HL-60 (cell line): ENCODE measurements around the gene ATXN7L3.

Source experiments
- DNase-seq, 2 experiments: peaks; one replicate each; pipeline ENCODE4 v3.0.0-alpha.2; 2010 to 2020; ENCODE audit warnings: low read depth in 1 of 2, low spot score in 1 of 2
- H3K27ac ChIP-seq: fragments of 250-450 bp; sonication (Bioruptor Pico); replicated peaks from 2 replicates; pipeline ENCODE4 v1.5.1; 2020; ENCODE audit warnings: mild to moderate bottlenecking, moderate library complexity
- H3K27me3 ChIP-seq: fragments of 250-450 bp; sonication (Bioruptor Pico); 2 replicates; pipeline ENCODE4 v1.5.1; 2021; ENCODE audit warnings: mild to moderate bottlenecking, moderate library complexity; ENCODE audit not compliant: insufficient read depth, poor library complexity, severe bottlenecking
- H3K4me3 ChIP-seq: replicated peaks from 2 replicates; pipeline ENCODE4 v1.5.1; 2011; ENCODE audit warnings: mild to moderate bottlenecking, control low read depth, low read length; ENCODE audit not compliant: insufficient read depth
- GABPA ChIP-seq: IDR thresholded peaks from 2 replicates; pipeline ENCODE4 v1.6.1; 2012; ENCODE audit warnings: low read depth
- POLR2AphosphoS5 ChIP-seq: IDR thresholded peaks from 2 replicates; pipeline ENCODE4 v1.6.1; 2012; ENCODE audit warnings: low read depth
- REST ChIP-seq: IDR thresholded peaks from 2 replicates; pipeline ENCODE4 v1.6.1; 2012; ENCODE audit warnings: low read depth; ENCODE audit not compliant: insufficient replicate concordance
- SPI1 ChIP-seq: IDR thresholded peaks from 2 replicates; pipeline ENCODE4 v1.6.1; 2012; ENCODE audit warnings: low read depth, mild to moderate bottlenecking, borderline replicate concordance
- long read RNA-seq: library from polyadenylated mRNA; unstranded; transcript quantifications from one replicate; pipeline ENCODE4 v2.0.0, GENCODE V29; 2020
- TF ChIP-seq, protein P1 (sequence below): IDR thresholded peaks from one replicate; pipeline ENCODE4 v1.5.1; 2011; ENCODE audit warnings: low read length, control low read depth, inconsistent platforms; ENCODE audit not compliant: insufficient read depth

Gene ATXN7L3
- long read RNA-seq, partial matches to known transcripts: 1 of 9 reads
- long read RNA-seq, other reads (novel, unspliced or antisense): 8 of 9 reads

DNA sequence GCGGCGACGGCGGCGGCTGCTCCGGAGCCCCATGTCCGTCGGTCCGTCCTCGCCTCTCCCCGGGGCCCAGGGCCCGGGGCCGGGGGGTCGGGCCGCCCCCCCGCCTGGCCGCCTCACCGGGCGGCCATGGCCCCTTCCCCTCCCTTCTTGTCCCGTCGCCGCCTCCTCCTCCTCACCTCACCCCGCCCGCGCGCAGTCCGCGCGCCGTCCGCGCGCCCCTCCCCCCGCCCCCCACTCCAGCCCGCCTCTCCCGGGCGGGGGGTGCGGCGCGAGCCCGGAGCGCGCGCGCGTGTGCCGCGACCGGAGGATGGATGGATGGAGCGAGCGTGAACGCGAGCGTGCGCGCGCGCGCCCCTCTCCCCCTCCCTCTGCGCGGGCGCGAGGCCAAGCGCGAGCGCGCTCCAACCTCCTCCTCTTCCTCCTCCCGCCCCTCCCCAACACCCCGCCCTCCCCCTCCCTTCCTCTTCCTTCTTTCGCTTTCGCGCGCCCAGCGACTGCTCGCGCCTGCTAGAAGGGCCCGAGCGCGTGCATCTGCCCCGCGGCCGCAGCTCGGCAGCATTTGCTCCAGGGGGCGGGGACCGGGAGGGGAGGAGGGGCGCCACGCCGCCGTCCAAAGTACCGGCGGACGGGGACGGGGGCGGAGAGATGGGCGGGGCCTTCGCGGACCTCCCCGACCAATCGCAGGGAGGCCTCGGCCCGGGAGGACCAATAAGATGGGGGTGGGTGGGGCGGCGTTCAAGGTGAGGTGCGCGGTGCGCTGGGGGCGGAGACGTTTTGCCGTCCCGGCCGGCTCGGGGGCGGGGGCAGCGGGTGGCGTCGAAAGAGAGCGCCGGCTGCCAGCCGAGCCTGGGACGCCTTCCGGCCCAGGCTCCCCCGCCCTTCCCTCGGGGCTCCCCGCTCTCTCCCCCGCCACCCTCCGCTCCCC is at the start of gene ATXN7L3:
Gene ATXN7L3, minus strand, starts transcription at position 332 of the 925 bp plus-strand sequence. CDS start 1,814 bp downstream, outside the sequence.
- Histone ChIP-seq H3K4me3 (peak within 1 kb of the TSS; percentile 75), H3K27me3 (no peaks in the 10 kb centered on the region), H3K27ac (peak within 1 kb of the TSS; percentile 95)
- no peak for TF ChIP-seq GABPA
- TF ChIP-seq REST: no peak
- TF ChIP-seq, protein P1, sequence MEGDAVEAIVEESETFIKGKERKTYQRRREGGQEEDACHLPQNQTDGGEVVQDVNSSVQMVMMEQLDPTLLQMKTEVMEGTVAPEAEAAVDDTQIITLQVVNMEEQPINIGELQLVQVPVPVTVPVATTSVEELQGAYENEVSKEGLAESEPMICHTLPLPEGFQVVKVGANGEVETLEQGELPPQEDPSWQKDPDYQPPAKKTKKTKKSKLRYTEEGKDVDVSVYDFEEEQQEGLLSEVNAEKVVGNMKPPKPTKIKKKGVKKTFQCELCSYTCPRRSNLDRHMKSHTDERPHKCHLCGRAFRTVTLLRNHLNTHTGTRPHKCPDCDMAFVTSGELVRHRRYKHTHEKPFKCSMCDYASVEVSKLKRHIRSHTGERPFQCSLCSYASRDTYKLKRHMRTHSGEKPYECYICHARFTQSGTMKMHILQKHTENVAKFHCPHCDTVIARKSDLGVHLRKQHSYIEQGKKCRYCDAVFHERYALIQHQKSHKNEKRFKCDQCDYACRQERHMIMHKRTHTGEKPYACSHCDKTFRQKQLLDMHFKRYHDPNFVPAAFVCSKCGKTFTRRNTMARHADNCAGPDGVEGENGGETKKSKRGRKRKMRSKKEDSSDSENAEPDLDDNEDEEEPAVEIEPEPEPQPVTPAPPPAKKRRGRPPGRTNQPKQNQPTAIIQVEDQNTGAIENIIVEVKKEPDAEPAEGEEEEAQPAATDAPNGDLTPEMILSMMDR: no peak
- TF ChIP-seq POLR2AphosphoS5: no peak
- DNase-seq: peak; percentile 96 to 99

DNA sequence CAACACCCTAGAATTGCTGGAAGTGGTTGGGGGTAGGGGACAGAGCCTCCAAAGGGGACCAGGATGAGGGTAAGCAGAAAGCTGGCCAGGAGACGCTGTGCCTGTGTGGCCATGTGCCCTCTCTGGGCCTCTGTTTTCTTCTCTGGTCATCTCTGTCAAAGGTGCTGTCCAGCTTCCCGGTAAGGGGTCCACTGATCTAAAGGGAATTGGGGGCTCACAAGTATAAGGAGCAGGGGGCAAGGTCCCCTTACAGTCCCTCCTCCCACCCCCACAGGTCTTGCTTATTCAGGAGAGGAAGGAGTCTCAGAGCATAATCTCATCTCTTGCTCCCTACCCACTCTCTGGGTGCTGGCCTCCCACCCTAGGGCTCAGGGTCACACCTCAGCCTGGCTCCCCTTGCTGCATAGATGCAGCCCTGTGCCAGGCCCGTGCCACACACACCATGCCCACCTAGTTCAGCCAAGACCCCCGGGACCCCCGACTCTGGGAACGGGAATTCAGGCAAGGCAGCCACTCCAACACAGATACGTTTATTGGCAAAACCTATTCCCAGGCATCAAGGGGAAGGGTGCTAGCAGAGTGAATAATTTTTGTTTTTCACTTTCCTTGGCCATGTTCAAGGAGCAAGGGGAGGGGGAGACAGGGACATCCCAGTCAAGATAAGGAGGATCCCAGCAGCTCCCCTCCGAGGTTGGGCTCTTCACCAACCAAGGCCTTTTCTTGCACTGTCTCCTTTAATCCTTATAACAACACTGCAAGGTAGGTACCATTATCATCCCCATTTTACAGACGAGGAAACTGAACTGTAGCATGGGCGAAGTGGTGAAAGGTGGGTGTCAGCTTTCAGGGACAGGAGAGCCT is 48.4 kb upstream of the ATXN7L3 start:
- no peak overlapping the region for H3K4me3 ChIP-seq
- no peak overlapping the region for H3K27ac ChIP-seq

More for the DNA sequence above, 48.4 kb upstream of the ATXN7L3 start:
- no peaks in the 10 kb centered on the region for H3K27me3 ChIP-seq
- no peak for DNase-seq
- no peak for TF ChIP-seq POLR2AphosphoS5
- no peak for TF ChIP-seq REST
- TF ChIP-seq, protein P1: no peak
- no peak for TF ChIP-seq SPI1
- TF ChIP-seq GABPA: no peak
